Neural cell (in vitro differentiated cells): ENCODE data around the gene ROBO1. TPM values are rescaled to one million over a fixed set of nuclear protein-coding genes. Genes with fewer than 3 reads are reported as not detected.

Experiments
- H2AFZ ChIP-seq: fragments of 200-600, 300-800 bp; sonication (generic), shearing (Covaris generic); 2 replicates; pipeline ENCODE4 v1.6.0; 2014; ENCODE audit warnings: low read depth, mild to moderate bottlenecking, antibody characterized with exemption, low read length, moderate library complexity
- H3F3A ChIP-seq: fragments of 200-600 bp; shearing (Covaris generic); 2 replicates; pipeline ENCODE4 v1.6.1; 2016; ENCODE audit warnings: mild to moderate bottlenecking, moderate library complexity, mixed read lengths, antibody characterized with exemption, low read length; ENCODE audit not compliant: insufficient read depth, poor library complexity, severe bottlenecking
- H3K27ac ChIP-seq: fragments of 200-600, 300-800 bp; sonication (generic), shearing (Covaris generic); 2 replicates; pipeline ENCODE4 v1.5.1; 2014; ENCODE audit warnings: mild to moderate bottlenecking, low read length, moderate library complexity
- H3K27me3 ChIP-seq: fragments of 300-800, 200-600 bp; sonication (generic), shearing (Covaris generic); 2 replicates; pipeline ENCODE4 v1.6.0; 2014; ENCODE audit warnings: mild to moderate bottlenecking, low read depth, low read length, moderate library complexity; ENCODE audit not compliant: insufficient read depth
- H3K36me3 ChIP-seq: fragments of 300-800, 200-600 bp; sonication (generic), shearing (Covaris generic); 2 replicates; pipeline ENCODE4 v1.5.1; 2014; ENCODE audit warnings: mild to moderate bottlenecking, antibody characterized with exemption, low read length, moderate library complexity; ENCODE audit not compliant: insufficient read depth
- H3K4me2 ChIP-seq: fragments of 300-800, 200-600 bp; sonication (generic), shearing (Covaris generic); 2 replicates; pipeline ENCODE4 v1.6.0; 2014; ENCODE audit warnings: mild to moderate bottlenecking, low read length
- H3K4me3 ChIP-seq: fragments of 300-800, 200-600 bp; sonication (generic), shearing (Covaris generic); 2 replicates; pipeline ENCODE4 v1.5.1; 2014; ENCODE audit warnings: mild to moderate bottlenecking, low read length, moderate library complexity
- H3K79me2 ChIP-seq: fragments of 200-600 bp; shearing (Covaris generic); replicated peaks from 2 replicates; pipeline ENCODE4 v1.6.0; 2014; ENCODE audit warnings: mild to moderate bottlenecking, low read length, moderate library complexity; ENCODE audit not compliant: insufficient read depth
- H3K9ac ChIP-seq: fragments of 300-800, 200-600 bp; sonication (generic), shearing (Covaris generic); 2 replicates; pipeline ENCODE4 v1.6.1; 2016; ENCODE audit warnings: mild to moderate bottlenecking, low read length, mixed read lengths
- H3K9me2 ChIP-seq: fragments of 200-600 bp; shearing (Covaris generic); 2 replicates; pipeline ENCODE4 v1.6.1; 2016; ENCODE audit warnings: mild to moderate bottlenecking, low read length, mixed read lengths; ENCODE audit not compliant: insufficient read depth
- H3K9me3 ChIP-seq: fragments of 200-600, 300-800 bp; sonication (generic), shearing (Covaris generic); 2 replicates; pipeline ENCODE4 v1.6.1; 2016; ENCODE audit warnings: mild to moderate bottlenecking, mixed run types, low read length, moderate library complexity, mixed read lengths
- H4K20me1 ChIP-seq: fragments of 200-600 bp; shearing (Covaris generic); 2 replicates; pipeline ENCODE4 v1.6.1; 2016; ENCODE audit warnings: mild to moderate bottlenecking, mixed run types; ENCODE audit not compliant: insufficient read depth
- EP300 ChIP-seq: fragments of 450-650 bp; conservative IDR thresholded peaks from 2 replicates; pipeline ENCODE4 v1.6.1; 2014; ENCODE audit warnings: antibody characterized with exemption, mild to moderate bottlenecking, moderate library complexity; ENCODE audit not compliant: poor library complexity, severe bottlenecking
- EZH2 ChIP-seq: fragments of 200-600, 300-800 bp; shearing (Covaris generic), sonication (generic); IDR thresholded peaks from 2 replicates; pipeline ENCODE4 v1.6.1; 2014; ENCODE audit warnings: antibody characterized with exemption, low read length, borderline replicate concordance, mild to moderate bottlenecking; ENCODE audit not compliant: insufficient read depth, poor library complexity, severe bottlenecking
- MXI1 ChIP-seq: fragments of 450-650 bp; conservative IDR thresholded peaks from 2 replicates; pipeline ENCODE4 v1.6.1; 2014; ENCODE audit warnings: antibody characterized with exemption, mild to moderate bottlenecking; ENCODE audit not compliant: poor library complexity, severe bottlenecking
- POLR2AphosphoS5 ChIP-seq: IDR thresholded peaks from 2 replicates; pipeline ENCODE4 v1.6.1; 2012
- RAD21 ChIP-seq: fragments of 450-650 bp; conservative IDR thresholded peaks from 2 replicates; pipeline ENCODE4 v1.6.1; 2014; ENCODE audit warnings: antibody characterized with exemption, mild to moderate bottlenecking, moderate library complexity
- SMC3 ChIP-seq: fragments of 450-650 bp; conservative IDR thresholded peaks from 2 replicates; pipeline ENCODE4 v1.6.1; 2014; ENCODE audit warnings: antibody characterized with exemption, mild to moderate bottlenecking, moderate library complexity; ENCODE audit not compliant: poor library complexity
- TAF1 ChIP-seq: IDR thresholded peaks from 2 replicates; pipeline ENCODE4 v1.6.1; 2012; ENCODE audit warnings: low read depth
- polyA plus RNA-seq: library from polyadenylated mRNA; depleted of rRNA; stranded (reverse); fragments of >200 nt; gene quantifications from 2 replicates; pipeline ENCODE4 v1.2.3, GENCODE V29; 2014
- TF ChIP-seq, protein P1 (sequence below): IDR thresholded peaks from 2 replicates; pipeline ENCODE4 v1.6.1; 2012; ENCODE audit warnings: borderline replicate concordance
- TF ChIP-seq, protein P2 (sequence below): fragments of 450-650 bp; IDR thresholded peaks from 2 replicates; pipeline ENCODE4 v1.5.1; 2014; ENCODE audit warnings: antibody characterized with exemption, mild to moderate bottlenecking, moderate library complexity; ENCODE audit not compliant: poor library complexity, severe bottlenecking

ROBO1 gene
- polyA plus RNA-seq, 1 donor from 2014 or later: 183 TPM

DNA sequence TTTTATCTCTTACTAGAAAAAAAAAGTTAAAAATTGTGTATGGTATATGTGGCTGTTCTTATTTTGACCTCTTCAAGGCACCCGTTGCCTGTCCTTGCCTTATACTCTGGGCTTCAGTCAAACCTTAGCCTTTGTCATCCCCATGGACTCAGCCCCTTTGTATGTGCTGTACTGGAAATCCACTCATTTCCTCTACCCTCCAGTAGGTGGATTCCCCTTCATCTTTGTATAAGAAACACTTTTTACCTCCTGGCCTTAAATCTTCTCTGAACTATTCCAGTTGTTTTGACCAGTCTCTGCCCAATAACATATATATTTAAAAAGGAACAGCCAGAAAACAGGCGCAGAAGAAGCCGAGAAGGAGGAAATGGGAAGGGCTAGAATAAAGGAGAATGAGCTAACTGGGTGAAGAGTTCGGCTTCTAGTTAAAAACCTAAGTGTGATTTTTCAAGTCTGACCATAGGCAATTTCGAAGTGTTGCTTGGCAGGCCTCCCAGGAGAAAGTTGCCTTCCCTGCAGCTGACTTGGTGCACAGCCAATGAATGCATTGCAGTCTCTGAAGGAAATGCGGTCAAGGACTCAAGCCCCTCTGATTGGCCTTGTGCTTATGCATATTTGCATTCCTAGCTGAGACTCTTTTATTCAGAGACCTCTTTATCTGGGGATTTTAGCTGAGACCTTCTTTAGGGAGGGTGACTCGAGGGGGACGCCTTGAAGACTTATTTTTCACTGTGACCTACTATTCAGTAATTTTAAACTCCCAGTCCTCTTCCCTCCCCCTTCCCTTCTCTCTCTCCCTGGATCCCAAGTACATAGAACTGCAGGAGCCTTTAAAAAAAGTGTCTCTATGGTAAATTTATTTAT lies 277.4 kb downstream of the ROBO1 start:
- H3K36me3 ChIP-seq: no peaks in the 10 kb centered on the region
- no peak overlapping the region for H3K27ac ChIP-seq
- H3K9ac ChIP-seq: no peak overlapping the region
- H3K4me3 ChIP-seq: no peak overlapping the region
- no peaks in the 10 kb centered on the region for H4K20me1 ChIP-seq
- no peak for TF ChIP-seq POLR2AphosphoS5
- TF ChIP-seq, protein P1, sequence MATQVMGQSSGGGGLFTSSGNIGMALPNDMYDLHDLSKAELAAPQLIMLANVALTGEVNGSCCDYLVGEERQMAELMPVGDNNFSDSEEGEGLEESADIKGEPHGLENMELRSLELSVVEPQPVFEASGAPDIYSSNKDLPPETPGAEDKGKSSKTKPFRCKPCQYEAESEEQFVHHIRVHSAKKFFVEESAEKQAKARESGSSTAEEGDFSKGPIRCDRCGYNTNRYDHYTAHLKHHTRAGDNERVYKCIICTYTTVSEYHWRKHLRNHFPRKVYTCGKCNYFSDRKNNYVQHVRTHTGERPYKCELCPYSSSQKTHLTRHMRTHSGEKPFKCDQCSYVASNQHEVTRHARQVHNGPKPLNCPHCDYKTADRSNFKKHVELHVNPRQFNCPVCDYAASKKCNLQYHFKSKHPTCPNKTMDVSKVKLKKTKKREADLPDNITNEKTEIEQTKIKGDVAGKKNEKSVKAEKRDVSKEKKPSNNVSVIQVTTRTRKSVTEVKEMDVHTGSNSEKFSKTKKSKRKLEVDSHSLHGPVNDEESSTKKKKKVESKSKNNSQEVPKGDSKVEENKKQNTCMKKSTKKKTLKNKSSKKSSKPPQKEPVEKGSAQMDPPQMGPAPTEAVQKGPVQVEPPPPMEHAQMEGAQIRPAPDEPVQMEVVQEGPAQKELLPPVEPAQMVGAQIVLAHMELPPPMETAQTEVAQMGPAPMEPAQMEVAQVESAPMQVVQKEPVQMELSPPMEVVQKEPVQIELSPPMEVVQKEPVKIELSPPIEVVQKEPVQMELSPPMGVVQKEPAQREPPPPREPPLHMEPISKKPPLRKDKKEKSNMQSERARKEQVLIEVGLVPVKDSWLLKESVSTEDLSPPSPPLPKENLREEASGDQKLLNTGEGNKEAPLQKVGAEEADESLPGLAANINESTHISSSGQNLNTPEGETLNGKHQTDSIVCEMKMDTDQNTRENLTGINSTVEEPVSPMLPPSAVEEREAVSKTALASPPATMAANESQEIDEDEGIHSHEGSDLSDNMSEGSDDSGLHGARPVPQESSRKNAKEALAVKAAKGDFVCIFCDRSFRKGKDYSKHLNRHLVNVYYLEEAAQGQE: no peak
- TF ChIP-seq MXI1: no peak
- TF ChIP-seq, protein P2, sequence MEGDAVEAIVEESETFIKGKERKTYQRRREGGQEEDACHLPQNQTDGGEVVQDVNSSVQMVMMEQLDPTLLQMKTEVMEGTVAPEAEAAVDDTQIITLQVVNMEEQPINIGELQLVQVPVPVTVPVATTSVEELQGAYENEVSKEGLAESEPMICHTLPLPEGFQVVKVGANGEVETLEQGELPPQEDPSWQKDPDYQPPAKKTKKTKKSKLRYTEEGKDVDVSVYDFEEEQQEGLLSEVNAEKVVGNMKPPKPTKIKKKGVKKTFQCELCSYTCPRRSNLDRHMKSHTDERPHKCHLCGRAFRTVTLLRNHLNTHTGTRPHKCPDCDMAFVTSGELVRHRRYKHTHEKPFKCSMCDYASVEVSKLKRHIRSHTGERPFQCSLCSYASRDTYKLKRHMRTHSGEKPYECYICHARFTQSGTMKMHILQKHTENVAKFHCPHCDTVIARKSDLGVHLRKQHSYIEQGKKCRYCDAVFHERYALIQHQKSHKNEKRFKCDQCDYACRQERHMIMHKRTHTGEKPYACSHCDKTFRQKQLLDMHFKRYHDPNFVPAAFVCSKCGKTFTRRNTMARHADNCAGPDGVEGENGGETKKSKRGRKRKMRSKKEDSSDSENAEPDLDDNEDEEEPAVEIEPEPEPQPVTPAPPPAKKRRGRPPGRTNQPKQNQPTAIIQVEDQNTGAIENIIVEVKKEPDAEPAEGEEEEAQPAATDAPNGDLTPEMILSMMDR: no peak
- no peak for TF ChIP-seq SMC3
- no peak for TF ChIP-seq EZH2
- TF ChIP-seq RAD21: no peak
- TF ChIP-seq TAF1: no peak
- no peak for TF ChIP-seq EP300
- H3K4me2 ChIP-seq: no peak overlapping the region
- no peaks in the 10 kb centered on the region for H3K79me2 ChIP-seq
- H3K27me3 ChIP-seq: no peaks in the 10 kb centered on the region
- H3F3A ChIP-seq: no peaks in the 10 kb centered on the region
- no peak overlapping the region for H2AFZ ChIP-seq
- no peaks in the 10 kb centered on the region for H3K9me3 ChIP-seq
- H3K9me2 ChIP-seq: no peaks in the 10 kb centered on the region

DNA sequence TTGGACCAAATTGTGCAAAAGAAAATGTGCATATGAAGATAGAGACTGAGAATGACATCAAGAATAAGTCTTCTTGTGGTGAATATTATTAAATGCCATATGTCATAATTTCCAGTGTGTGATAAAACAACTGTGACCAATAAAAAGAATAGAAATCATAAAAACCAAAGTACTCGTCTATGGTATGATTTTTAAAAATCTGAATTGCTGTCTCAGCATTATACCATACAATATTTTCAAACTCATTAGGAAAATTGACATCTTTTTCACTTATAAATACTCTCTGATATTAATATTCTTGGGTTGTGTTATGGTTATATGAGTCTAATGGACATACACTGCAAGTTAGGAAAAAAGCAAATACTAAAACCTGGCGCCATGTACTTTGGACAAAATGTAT lies 279.4 kb downstream of the ROBO1 start:
- Histone ChIP-seq H3K9ac (no peak overlapping the region), H3K27me3 (no peaks in the 10 kb centered on the region)
- TF ChIP-seq TAF1 (no peak), SMC3 (no peak), EZH2 (no peak), POLR2AphosphoS5 (no peak), MXI1 (no peak), EP300 (no peak), RAD21 (no peak)
- TF ChIP-seq, protein P2: no peak

More for the DNA sequence above, 279.4 kb downstream of the ROBO1 start:
- H3K27ac ChIP-seq: no peak overlapping the region
- no peaks in the 10 kb centered on the region for H4K20me1 ChIP-seq
- H3K9me2 ChIP-seq: no peaks in the 10 kb centered on the region
- H2AFZ ChIP-seq: no peak overlapping the region
- no peak overlapping the region for H3K4me3 ChIP-seq
- H3K79me2 ChIP-seq: no peaks in the 10 kb centered on the region
- no peaks in the 10 kb centered on the region for H3K36me3 ChIP-seq
- H3K9me3 ChIP-seq: no peaks in the 10 kb centered on the region
- H3F3A ChIP-seq: no peaks in the 10 kb centered on the region
- H3K4me2 ChIP-seq: no peak overlapping the region
